Cerebellar cortex (tissue), 1 donor: Measurements from ENCODE around the gene C10orf62.
A peak's percentile ranks its signal among the peaks of the same experiment; 100 is the strongest.

Source experiments
- DNase-seq: peaks from one replicate; pipeline ENCODE4 v3.0.0-alpha.2; 2015; ENCODE audit warnings: low spot score

Gene C10orf62

DNA sequence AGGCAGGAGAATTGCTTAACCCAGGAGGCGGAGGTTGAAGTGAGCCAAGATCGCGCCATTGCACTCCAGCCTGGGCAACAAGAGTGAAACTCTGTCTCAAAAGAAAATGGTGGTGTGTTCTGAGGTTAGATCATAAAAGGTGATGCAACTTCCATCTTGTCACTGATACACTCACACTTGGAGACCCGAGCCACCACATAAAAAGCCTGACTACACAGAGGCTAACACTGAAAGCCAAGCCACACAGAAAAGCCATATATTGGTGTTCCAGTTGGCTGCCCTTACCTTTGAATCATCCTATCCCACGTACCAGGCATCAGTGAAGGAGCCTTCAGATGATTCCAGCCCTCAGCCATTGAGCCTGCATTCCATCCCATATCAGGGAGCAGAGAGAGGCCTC is 39.8 kb downstream of the C10orf62 start:
- no peak for DNase-seq

DNA sequence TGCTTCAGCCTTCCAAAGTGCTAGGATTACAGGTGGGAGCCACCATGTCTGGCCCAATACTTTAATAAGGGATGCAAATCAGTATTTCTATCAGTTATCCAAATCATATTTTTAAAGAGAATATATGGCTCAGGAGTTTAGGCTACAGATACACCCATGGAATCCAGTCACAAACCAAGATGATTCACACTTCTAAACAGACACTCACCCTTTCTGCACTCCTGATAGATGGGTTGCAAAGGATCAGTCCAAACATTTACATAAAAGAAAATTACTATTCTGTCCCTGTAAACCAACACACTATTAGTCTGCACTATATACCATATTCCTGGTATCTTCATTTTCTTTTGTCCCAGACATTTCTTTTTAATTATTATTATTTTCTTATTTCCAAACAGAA is 41.6 kb downstream of the C10orf62 start:
- no peak for DNase-seq

DNA sequence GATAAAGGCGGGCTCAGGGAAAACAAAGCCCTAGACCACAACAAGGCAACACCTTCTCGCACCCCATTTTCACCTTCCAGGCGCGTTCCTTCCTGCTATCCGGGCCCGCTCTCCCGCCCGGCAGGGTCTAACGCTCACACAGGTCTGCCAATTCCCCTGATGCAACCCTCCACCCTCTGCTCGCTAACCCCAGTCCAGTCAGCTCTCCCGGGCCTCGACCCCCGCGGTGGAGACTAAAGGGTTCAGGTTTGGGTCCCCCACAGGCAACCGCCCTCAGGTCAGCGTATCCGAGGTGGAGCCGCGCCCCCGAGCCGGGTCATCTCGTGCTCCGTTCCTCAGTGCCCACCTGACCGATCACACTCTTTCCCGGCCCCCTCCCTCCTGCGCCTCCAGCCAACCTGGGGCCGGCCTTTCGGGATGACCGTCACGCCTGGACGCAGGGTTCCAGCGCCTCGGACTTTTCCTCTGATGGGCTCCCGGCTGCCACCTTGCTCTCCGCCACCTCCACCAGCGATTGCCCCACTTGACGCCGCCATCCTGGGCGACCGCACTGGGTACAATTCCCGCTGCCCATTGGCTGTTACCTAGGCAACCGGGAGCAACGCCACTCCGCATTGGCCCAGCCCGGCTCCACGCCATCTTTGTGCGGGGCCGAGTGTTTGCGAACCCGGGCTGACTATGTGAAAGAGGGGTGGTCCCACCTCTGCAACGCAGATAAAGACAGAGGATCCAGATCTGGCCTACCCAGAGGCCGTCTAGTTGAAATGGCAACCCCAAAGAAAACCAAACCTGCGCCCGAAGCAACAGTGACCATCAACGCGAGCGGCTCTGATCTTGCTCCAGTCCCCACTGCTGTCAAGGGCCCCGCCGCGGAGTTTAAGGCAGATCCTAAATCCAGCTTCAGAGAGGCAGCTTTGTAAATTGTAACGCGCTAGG is 43.7 kb downstream of the C10orf62 start, which contains the start of gene MORN4:
MORN4 (minus strand) TSS at position 552 of the 936 bp plus-strand sequence. CDS start 13,847 bp downstream, outside the sequence.
- DNase-seq = peak; percentile 95

DNA sequence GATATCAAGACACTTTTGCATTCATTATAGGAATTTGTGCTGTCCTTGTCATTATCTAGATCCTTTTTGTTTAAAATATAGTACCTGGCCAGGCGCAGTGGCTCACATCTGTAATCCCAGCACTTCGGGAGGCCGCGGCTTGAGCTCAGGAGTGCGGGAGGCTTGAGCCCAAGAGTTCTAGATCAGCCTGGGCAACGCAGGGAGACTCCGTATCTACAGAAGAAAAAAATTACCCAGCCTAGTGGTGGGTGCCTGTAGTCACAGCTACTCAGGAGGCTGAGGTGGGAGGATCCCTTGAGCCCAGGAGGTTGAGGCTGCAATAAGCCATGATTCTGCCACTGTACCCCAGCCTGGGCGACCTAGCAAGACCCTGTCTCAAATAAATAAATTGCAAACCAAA is 44.4 kb downstream of the C10orf62 start:
- no peak for DNase-seq

DNA sequence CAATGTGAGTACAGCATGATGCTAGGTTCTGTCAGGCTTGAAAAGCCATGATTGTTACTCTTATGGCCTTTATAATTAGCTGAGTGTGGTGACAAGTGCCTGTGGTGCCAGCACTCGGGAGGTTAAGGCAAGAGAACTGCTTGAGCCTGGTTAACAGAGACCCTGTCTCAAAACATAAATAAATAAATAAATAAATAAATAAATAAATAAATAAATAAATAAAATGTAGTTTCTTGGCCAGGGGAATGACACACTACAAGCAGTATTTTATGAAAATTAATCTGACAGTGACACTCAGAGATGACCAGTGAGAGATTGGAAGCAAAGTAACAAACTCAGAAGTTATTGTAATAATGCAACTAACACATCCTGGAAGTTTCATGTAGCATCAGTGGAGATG is 46.1 kb downstream of the C10orf62 start:
- no peak for DNase-seq

DNA sequence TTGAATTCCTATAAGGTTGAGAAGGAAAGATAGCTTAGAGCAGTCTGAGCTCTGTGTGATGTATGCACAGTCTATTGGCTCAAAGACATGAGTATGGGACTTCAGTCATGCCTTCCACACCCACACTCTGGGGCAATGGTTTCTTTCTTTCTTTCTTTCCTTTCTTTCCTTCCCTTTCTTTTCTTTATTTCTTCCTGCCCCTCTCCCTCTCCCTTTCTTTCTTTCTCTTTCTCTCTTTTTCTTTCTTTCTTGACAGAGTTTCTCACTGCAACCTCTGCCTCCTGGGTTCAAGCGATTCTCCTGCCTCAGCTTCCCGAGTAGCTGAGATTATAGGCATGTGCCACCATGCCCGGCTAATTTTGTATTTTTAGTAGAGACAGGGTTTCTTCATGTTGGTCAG is 49.6 kb downstream of the C10orf62 start:
- peak; percentile 15 for DNase-seq

DNA sequence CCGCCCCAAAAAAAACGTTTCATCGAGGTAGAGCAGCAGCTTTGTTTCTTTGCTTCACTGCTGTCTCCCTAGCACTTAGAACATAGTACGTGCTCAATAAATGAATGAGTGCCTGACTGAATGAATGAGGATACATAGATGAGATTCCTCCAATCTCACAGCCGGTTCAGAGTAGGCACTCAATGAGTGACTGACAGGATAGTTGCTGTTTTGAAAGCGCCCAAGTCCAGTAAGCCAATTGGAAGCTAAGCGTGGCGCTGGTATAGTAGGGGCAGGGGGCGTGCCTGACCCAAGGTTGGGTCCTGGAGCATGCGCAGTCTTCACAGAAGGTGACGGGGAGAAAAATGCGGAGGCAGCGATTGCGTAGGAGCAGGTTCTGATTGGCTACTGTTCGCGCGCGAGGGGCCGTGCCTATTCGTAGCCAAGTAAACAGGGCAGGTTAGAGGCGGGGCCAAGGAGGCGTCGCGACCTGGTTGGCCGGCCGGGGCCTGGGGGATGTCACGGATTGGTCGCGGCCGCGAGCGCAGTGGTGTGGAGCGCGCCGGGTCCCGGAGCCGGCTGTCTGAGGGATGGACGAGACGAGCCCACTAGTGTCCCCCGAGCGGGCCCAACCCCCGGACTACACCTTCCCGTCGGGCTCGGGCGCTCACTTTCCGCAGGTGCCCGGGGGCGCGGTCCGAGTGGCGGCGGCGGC is 50.8 kb downstream of the C10orf62 start, which contains the start of gene PI4K2A:
PI4K2A (plus strand) TSS at position 498 of the 694 bp plus-strand sequence; CDS start at position 570, 72 bp downstream.
- peak; percentile 99 for DNase-seq
